Activated CD4-positive, alpha-beta T cell treated with anti-CD3 and anti-CD28 coated beads for 1 hour (primary cell): ENCODE measurements around the gene GNG4.
"Not testable (repeated sequence)": the region's sequence is repeated elsewhere in the genome, so short reads cannot be mapped to it uniquely, and the experiment has no call there.

Experiments used
- DNase-seq: peaks from one replicate; pipeline ENCODE4 v3.0.0-alpha.2; 2020

Gene GNG4

DNA sequence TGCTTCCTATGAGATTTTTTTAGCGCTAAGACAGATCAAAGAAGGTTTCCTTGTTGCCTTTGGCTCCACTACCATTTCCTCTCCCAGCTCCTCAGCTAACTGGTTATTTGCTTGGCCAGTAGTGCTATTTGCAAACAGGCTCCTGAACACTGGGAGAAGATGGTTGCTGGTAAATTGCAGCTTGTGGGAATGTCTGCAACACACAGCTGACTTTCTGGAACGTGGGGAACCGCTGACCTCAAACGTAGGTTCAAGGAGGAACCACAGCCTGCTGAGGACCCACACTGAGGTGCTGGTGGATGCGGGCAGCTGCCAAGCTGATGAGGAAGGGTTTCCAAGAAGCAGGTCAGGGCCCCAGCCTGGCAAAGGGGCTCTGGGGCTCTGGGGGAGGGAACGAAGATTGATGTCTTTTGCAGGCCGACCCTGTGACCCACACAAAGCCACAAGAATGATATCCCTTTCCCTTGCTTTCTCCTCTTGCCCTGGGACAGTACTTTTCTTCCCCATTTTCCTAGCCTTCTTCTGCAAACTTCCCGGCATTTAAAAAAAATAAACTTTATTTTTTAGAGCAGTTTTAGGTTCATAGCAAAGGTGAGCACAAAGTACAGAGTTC, 24.8 kb downstream of the GNG4 start:
- DNase-seq: no peak

DNA sequence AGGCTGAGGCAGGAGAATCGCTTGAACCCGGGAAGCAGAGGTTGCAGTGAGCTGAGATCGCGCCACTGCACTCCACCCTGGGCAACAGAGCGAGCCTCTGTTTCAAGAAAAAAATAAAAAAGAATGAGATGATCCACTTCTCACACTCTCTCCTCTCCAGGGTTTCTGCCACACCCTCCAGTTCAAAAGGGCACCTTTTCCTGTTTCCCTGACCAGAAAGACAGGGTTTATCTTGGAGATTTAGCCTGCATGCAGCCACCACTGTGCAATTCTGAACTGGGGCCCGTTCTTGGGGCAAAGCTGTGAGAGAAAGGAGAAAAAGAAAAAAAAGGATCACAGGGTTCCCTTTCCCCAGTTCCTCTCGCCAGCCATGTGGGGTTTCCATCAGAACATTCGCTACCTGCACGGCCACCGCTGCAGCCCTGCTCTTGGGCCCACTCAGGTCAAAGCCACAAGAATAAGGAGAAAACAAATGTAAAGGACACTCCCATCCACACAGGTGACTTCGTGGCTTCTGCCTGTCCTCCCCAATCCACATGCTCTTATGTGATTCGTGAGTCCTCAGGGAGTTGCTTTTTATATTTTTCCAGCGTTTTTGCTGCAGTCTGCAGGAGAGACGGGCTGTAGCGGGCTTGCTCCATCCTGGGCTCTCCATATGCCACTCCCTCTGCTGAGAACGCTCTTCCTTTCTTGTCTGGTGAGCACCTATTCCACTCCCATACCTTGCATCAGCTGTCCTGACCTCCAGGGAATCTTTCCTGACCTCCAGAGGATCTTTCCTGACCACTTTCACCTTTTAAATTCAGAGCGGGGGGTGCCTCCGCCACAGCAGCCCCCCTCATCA, 26.4 kb downstream of the GNG4 start:
- DNase-seq: no peak

DNA sequence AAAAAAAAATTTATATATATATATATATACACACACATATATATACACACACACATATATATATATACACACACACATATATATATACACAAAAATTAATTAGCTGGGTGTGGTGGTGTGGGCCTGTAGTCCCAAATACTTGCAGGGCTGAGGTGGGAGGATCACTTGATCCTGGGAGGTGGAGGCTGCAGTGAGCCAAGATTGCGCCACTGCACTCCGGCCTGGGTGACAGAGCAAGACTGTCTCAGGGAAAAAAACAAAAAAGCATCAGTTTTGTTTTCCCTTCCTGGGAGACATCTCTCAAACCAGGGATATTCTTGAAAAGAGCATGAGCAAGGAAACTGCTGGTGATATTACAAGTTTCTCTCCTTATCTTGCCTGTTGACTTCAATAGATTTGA, 30.4 kb downstream of the GNG4 start:
- not testable (repeated sequence) for DNase-seq

DNA sequence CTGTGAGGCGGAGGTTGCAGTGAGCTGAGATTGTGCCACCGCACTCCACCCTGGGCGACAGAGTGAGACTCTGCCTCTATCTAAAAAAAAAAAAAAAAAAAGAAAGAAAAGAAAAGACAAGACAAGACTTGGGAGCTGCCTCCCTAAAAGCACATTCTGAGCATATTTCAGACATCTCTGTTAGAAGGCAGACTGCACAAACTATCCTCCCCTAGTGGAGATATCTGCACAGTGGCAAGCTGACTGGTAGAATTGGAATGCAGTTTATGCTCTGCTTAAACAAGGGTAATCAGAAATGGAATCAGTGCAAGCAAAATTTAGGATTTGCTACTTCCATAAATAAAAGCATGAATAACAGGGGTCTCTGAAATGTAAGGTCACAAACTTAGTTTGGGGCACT, 31.8 kb downstream of the GNG4 start:
- no peak for DNase-seq

DNA sequence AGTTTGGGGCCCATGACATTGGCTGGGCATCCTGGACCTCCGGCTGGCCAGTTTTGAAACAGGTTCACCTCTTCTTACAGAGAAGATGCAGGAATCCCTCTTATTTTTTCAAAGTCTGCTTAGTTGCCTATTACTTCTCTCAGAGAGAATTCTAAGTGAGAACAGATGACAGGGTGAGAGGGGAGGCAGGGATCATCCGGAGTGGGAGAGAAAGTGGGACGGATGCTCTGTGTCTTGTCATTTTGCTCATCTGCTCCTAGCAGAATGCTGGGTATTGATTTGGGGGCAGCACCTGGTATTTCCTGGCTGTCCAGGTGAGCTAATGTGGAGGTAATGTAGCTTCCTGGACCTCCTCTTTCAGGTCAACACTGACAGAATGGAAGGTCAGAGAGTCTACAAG, 32.4 kb downstream of the GNG4 start:
- no peak for DNase-seq

GRCh38 chr1:235614442-235614954, 35.1 kb downstream of the GNG4 start:
- DNase-seq: no peak

- no peak for DNase-seq
Observed at GRCh38 chr1:235613602-235614001, 36.0 kb downstream of the GNG4 start.

- no peak for DNase-seq
Observed at GRCh38 chr1:235612761-235613160, 36.8 kb downstream of the GNG4 start.

DNA sequence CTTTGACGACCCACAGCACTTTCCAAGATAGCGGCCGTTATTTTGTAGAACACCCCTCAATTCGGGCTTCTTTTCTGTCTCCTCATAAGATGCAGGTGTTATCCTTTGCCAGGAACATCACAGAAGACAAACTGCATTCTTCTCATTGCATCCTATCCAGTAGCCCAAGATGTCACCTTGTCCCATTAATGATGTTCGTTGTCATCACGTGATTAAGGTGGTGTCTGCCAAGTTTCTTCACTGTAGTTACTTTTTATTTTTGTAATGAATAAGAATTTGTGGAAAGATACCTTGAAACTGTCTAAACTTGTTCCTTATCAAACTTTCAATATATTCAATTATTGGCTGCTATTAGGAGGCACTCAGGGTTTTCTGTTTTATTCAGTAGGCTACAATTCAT, 39.4 kb downstream of the GNG4 start:
- no peak for DNase-seq

- no peak for DNase-seq
Observed at GRCh38 chr1:235608278-235608677, 41.3 kb downstream of the GNG4 start.

GRCh38 chr1:235607284-235607683, 42.3 kb downstream of the GNG4 start:
- no peak for DNase-seq

DNA sequence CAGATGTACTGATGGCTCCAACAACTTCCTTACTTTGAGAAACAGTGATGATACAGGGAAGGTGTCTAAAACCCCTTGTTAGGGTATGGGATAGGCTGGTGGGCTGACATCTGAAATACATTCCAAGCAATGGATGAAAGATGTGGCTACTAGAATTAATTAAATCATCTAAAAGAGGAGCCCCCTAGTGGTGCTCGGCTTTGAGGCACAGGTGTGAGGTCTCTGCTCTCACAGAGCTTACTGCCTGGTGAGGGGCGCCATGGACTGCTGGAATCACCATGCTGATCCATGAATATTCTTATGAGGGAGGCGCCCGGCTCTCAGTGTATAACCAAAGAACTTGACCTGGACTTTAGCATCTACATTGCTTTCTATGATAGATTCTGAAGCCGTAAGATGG, 48.5 kb downstream of the GNG4 start:
- DNase-seq: no peak

- DNase-seq: no peak
Observed at GRCh38 chr1:235599536-235599935, 50.0 kb downstream of the GNG4 start.

DNA sequence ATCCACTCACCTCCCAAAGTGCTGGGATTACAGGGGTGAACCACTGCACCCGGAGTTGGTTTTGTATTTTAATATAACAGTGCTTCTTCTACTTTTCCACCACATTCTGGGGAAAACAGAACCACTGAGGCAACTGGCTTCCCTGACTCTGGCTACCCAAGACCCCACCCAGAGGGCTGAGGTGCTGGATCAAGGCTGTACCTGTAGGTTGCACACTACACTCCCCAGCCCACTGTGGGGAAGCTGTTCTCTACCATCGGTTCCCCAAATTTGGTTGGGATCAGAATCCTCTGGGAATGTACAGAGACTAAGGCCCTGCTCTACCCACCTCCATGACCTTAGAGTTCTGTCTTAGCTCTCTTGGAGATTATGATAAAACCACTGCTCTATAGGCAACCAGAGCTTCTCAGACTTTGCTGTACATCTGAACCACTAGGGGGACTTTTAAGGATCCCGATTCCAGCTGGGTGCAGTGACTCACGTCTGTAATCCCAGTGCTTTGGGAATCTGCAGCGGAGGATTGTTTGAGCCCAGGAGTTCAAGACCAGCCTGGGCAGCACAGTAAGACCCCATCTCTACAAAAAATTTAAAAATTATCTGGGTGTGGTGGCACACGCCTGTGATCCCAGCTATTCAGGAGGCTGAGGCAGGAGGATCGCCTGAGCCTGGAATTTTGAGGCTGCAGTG, 51.6 kb downstream of the GNG4 start:
- DNase-seq: no peak

DNA sequence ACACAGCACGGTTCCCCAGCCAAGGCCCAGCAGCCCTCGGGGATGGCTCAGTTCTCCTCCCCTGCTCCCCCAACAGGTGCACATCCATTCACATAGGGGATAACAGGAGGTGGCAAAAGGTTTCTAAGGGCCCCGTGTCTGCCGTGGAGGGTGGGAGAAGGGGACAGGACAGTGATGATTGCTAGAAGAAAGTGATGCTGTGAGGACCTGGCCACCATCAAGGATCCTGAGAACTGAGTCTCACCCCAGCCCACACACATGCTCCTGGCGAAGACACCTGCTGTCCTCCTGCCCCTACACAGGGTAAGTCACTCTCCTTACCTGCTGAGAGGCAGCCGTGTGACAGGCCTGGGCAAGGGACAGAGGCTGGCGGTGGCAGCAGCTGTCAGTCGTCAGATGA, 54.5 kb downstream of the GNG4 start:
- no peak for DNase-seq

DNA sequence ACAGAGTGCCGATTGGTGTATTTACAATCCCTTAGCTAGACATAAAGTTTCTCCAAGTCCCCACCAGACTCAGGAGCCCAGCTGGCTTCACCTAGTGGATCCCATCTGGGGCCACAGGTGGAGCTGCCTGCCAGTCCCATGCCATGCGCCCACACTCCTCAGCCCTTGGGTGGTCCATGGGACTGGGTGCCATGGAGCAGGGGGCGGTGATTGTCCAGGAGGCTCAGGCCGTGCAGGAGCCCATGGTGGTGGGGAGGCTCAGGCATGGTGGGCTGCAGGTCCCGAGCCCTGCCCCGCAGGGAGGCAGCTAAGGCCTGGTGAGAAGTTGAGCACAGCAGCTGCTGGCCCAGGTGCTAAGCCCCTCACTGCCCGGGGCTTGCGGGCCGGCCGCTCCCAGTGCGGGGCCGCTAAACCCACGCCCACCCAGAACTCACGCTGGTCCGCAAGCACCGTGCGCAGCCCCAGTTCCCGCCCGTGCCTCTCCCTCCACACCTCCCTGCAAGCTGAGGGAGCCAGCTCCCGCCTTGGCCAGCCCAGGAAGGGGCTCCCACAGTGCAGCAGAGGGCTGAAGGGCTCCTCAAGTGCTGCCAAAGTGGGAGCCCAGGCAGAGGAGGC, 55.2 kb downstream of the GNG4 start:
- not testable (repeated sequence) for DNase-seq

GRCh38 chr1:235588916-235589515, 60.6 kb downstream of the GNG4 start:
- DNase-seq: no peak

- DNase-seq: no peak
Observed at GRCh38 chr1:235588156-235588555, 61.4 kb downstream of the GNG4 start.

DNA sequence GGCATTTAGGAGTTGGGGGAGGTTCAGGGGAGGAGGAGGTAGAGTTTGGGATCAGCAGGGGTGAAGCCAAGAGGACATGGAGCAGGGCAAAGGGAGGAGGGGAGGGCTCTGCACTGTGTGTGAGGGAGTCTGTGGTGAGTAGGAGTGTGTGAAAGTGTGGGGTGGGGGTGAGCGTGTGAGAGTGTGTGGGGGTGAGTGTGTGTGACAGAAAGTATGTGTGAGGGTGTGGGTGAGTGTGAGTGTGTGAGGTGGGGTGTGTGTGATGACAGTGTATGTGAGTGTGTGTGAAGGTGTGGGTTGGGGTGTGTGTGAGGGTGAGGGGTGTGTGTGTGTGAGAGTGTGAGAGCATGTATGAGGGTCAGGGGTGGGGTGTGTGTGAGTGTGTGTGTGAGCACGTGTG, 62.6 kb downstream of the GNG4 start:
- DNase-seq: no peak

GRCh38 chr1:235586413-235586812, 63.2 kb downstream of the GNG4 start:
- DNase-seq: no peak

DNA sequence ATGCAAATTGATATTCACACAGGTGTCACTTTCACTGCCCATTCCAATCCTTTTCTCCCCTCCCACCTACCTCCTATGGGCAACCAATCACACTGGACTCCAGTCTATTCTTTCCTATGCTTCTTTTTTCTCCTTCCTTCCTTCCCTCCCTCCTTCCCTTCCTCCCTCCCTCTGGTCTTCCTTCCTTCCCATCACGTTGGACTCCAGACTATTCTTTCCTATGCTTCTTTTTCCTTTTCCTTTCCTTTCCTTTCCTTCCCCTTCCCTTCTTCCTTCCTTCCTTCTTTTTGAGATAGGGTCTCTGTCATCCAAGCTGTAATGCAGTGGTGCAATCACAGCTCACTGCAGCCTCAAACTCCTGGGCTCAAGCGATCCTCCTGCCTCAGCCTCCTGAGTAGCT, 64.6 kb downstream of the GNG4 start:
- DNase-seq: no peak

DNA sequence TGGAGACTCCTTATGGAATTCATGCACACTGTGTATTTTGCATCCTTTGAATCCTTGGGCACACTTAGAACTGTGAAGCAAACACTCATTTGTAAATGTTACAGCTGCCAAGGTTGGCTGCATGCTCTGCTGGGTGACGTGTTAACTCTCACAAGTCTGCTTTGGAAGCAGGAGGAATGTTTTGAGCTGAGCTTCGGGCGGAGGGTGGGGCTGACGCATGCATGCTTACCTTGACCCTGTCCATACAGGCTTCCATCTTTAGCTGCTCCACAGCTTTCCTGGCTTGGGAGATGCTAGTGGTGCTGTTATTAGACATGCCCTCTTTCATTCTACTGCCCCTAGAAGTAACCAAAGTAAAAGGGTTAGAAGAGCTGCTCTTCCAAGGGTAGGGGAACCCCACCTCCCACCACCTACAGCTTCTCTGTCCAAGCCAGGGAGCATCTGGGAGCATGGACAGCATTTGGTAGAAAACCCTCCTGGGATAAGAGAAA, 66.0 kb downstream of the GNG4 start:
- no peak for DNase-seq

GRCh38 chr1:235582130-235582529, 67.5 kb downstream of the GNG4 start:
- no peak for DNase-seq
